ENCODE data around the gene TOPBP1.

Gene TOPBP1

GRCh38 chr3:133627789-133628188 is 34.0 kb downstream of the TOPBP1 start:
- Histone ChIP-seq H3K27me3 (ENCODE audit: low read length) (no peaks in the 10 kb centered on the region), H3K79me2 (ENCODE audit: insufficient read depth, low read length) (peaks cover 10% of the 10 kb centered on the region; the same call in 1 of the 2 replicates), H4K20me1 (ENCODE audit: low read depth, low read length) (peaks cover 10% of the 10 kb centered on the region; the same call in 1 of the 2 replicates), H3K36me3 (ENCODE audit: low read length) (peaks cover 73% of the 10 kb centered on the region), H3K27ac (ENCODE audit: low read depth, low read length) (no peak overlapping the region), H2AFZ (ENCODE audit: low read depth, low read length, severe bottlenecking) (no peak overlapping the region), H3K9ac (ENCODE audit: low read length) (no peak overlapping the region), H3K4me3 (ENCODE audit: insufficient read depth, low read length, poor library complexity, severe bottlenecking) (no peak overlapping the region), H3F3A (ENCODE audit: insufficient read depth) (no peaks in the 10 kb centered on the region; the same call in 1 of the 2 replicates), H3K9me3 (ENCODE audit: insufficient read depth, low read length) (no peaks in the 10 kb centered on the region), H3K9me2 (replicated peaks; ENCODE audit: insufficient read depth, low read length) (no peaks in the 10 kb centered on the region), H3K4me2 (ENCODE audit: low read depth, low read length, poor library complexity, severe bottlenecking) (no peak overlapping the region)
- TF ChIP-seq CTCF (IDR thresholded peaks at IDR 0.05; ENCODE audit: insufficient read depth, low read length, poor library complexity, severe bottlenecking) (no peak), EZH2phosphoT487 (conservative IDR thresholded peaks at IDR 0.05; ENCODE audit: low read length) (no peak)

- H3K36me3 ChIP-seq (ENCODE audit: low read length): peaks cover 77% of the 10 kb centered on the region
- H2AFZ ChIP-seq (ENCODE audit: low read depth, low read length, severe bottlenecking): no peak overlapping the region
- H3K27me3 ChIP-seq (ENCODE audit: low read length): no peaks in the 10 kb centered on the region
- H3K27ac ChIP-seq (ENCODE audit: low read depth, low read length): no peak overlapping the region
- no peak overlapping the region for H3K4me3 ChIP-seq (ENCODE audit: insufficient read depth, low read length, poor library complexity, severe bottlenecking)
- TF ChIP-seq EZH2phosphoT487 (conservative IDR thresholded peaks at IDR 0.05; ENCODE audit: low read length): no peak
- no peak for TF ChIP-seq CTCF (IDR thresholded peaks at IDR 0.05; ENCODE audit: insufficient read depth, low read length, poor library complexity, severe bottlenecking)
- H4K20me1 ChIP-seq (ENCODE audit: low read depth, low read length): no peaks in the 10 kb centered on the region
- H3K4me2 ChIP-seq (ENCODE audit: low read depth, low read length, poor library complexity, severe bottlenecking): no peak overlapping the region
- no peak overlapping the region for H3K9ac ChIP-seq (ENCODE audit: low read length)
- H3K9me3 ChIP-seq (ENCODE audit: insufficient read depth, low read length): no peaks in the 10 kb centered on the region
- H3K9me2 ChIP-seq (replicated peaks; ENCODE audit: insufficient read depth, low read length): no peaks in the 10 kb centered on the region
- no peaks in the 10 kb centered on the region; the same call in 1 of the 2 replicates for H3F3A ChIP-seq (ENCODE audit: insufficient read depth)
- no peaks in the 10 kb centered on the region; the same call in 1 of the 2 replicates for H3K79me2 ChIP-seq (ENCODE audit: insufficient read depth, low read length)
These were observed 41.5 kb downstream of the TOPBP1 start for GRCh38 chr3:133620066-133620784.

GRCh38 chr3:133611534-133611933 is 50.2 kb downstream of the TOPBP1 start:
- TF ChIP-seq EZH2phosphoT487 (conservative IDR thresholded peaks at IDR 0.05; ENCODE audit: low read length) (no peak), CTCF (IDR thresholded peaks at IDR 0.05; ENCODE audit: insufficient read depth, low read length, poor library complexity, severe bottlenecking) (no peak)
- Histone ChIP-seq H3K79me2 (ENCODE audit: insufficient read depth, low read length) (no peaks in the 10 kb centered on the region), H3F3A (ENCODE audit: insufficient read depth) (no peaks in the 10 kb centered on the region), H3K4me2 (ENCODE audit: low read depth, low read length, poor library complexity, severe bottlenecking) (no peak overlapping the region), H3K9ac (ENCODE audit: low read length) (no peak overlapping the region), H4K20me1 (ENCODE audit: low read depth, low read length) (no peaks in the 10 kb centered on the region), H3K4me3 (ENCODE audit: insufficient read depth, low read length, poor library complexity, severe bottlenecking) (no peak overlapping the region), H3K27me3 (ENCODE audit: low read length) (no peaks in the 10 kb centered on the region), H3K27ac (ENCODE audit: low read depth, low read length) (no peak overlapping the region), H3K36me3 (ENCODE audit: low read length) (peaks cover 70% of the 10 kb centered on the region), H2AFZ (ENCODE audit: low read depth, low read length, severe bottlenecking) (no peak overlapping the region), H3K9me3 (ENCODE audit: insufficient read depth, low read length) (no peaks in the 10 kb centered on the region), H3K9me2 (replicated peaks; ENCODE audit: insufficient read depth, low read length) (no peaks in the 10 kb centered on the region)

All from SU-DHL-6 (cell line).